SK-N-SH treated with all-trans-retinoic acid at 6 μM for 48 hours (cell line): Measurements from ENCODE around the gene LRCOL1.

Source experiments
- ATAC-seq: fragments of 200-7000 bp; cut with Tn5 transposase; 3 replicates; pipeline ENCODE4 v1.9.1; 2020; ENCODE audit warnings: mild to moderate bottlenecking, moderate library complexity
- BACH2 ChIP-seq: fragments of 250-450 bp; sonication (Bioruptor Pico); IDR thresholded peaks from 2 replicates; pipeline ENCODE4 v1.9.0; 2021; ENCODE audit warnings: mild to moderate bottlenecking, borderline replicate concordance
- CSDC2 ChIP-seq: fragments of 250-450 bp; sonication (Bioruptor Pico); IDR thresholded peaks from 2 replicates; pipeline ENCODE4 v1.5.0; 2020; ENCODE audit warnings: mild to moderate bottlenecking, moderate library complexity
- ESRRG ChIP-seq: fragments of 250-450 bp; sonication (Bioruptor Pico); IDR thresholded peaks from 2 replicates; pipeline ENCODE4 v1.6.1; 2021; ENCODE audit warnings: mild to moderate bottlenecking
- GLIS3 ChIP-seq: fragments of 250-450 bp; sonication (Bioruptor Pico); IDR thresholded peaks from 2 replicates; pipeline ENCODE4 v1.5.0; 2020; ENCODE audit warnings: mild to moderate bottlenecking, moderate library complexity
- ISL1 ChIP-seq: fragments of 250-450 bp; sonication (Bioruptor Pico); IDR thresholded peaks from 2 replicates; pipeline ENCODE4 v2.1.2; 2022; ENCODE audit warnings: mild to moderate bottlenecking, moderate library complexity
- OSR1 ChIP-seq: fragments of 250-450 bp; sonication (Bioruptor Pico); IDR thresholded peaks from 2 replicates; pipeline ENCODE4 v1.8.0; 2022; ENCODE audit warnings: moderate library complexity, mild to moderate bottlenecking, inconsistent platforms
- PATZ1 ChIP-seq: fragments of 250-450 bp; sonication (Bioruptor Pico); IDR thresholded peaks from 2 replicates; pipeline ENCODE4 v1.8.0; 2020; ENCODE audit warnings: mild to moderate bottlenecking, moderate library complexity, borderline replicate concordance
- POU6F1 ChIP-seq: fragments of 250-450 bp; sonication (Bioruptor Pico); IDR thresholded peaks from 2 replicates; pipeline ENCODE4 v1.8.0; 2021; ENCODE audit warnings: low read depth, mild to moderate bottlenecking, moderate library complexity, borderline replicate concordance
- PPARA ChIP-seq: fragments of 250-450 bp; sonication (Bioruptor Pico); IDR thresholded peaks from 2 replicates; pipeline ENCODE4 v1.5.0; 2020; ENCODE audit warnings: mild to moderate bottlenecking, borderline replicate concordance
- SNAI2 ChIP-seq: fragments of 250-450 bp; sonication (Bioruptor Pico); IDR thresholded peaks from 2 replicates; pipeline ENCODE4 v1.5.0; 2020; ENCODE audit warnings: mild to moderate bottlenecking, moderate library complexity
- TCF4 ChIP-seq: fragments of 250-450 bp; sonication (Bioruptor Pico); IDR thresholded peaks from 2 replicates; pipeline ENCODE4 v1.8.0; 2021; ENCODE audit warnings: mild to moderate bottlenecking, moderate library complexity, borderline replicate concordance
- ZC3H10 ChIP-seq: fragments of 250-450 bp; sonication (Bioruptor Pico); IDR thresholded peaks from 2 replicates; pipeline ENCODE4 v1.5.1; 2021; ENCODE audit warnings: mild to moderate bottlenecking, moderate library complexity
- ZFP3 ChIP-seq: fragments of 250-450 bp; sonication (Bioruptor Pico); IDR thresholded peaks from 2 replicates; pipeline ENCODE4 v1.5.0; 2020; ENCODE audit warnings: mild to moderate bottlenecking, moderate library complexity
- ZFP30 ChIP-seq: fragments of 450-650 bp; formaldehyde crosslinking; IDR thresholded peaks from 2 replicates; pipeline ENCODE4 v1.5.0; 2022; ENCODE audit warnings: mild to moderate bottlenecking, moderate library complexity
- ZNF565 ChIP-seq: fragments of 450-650 bp; formaldehyde crosslinking; conservative IDR thresholded peaks from 2 replicates; pipeline ENCODE4 v1.5.0; 2020; ENCODE audit warnings: low read depth, mild to moderate bottlenecking, moderate library complexity
- ZNF70 ChIP-seq: fragments of 450-650 bp; formaldehyde crosslinking; IDR thresholded peaks from 2 replicates; pipeline ENCODE4 v1.5.0; 2020; ENCODE audit warnings: mild to moderate bottlenecking, moderate library complexity
- ZNF8 ChIP-seq: fragments of 450-650 bp; formaldehyde crosslinking; IDR thresholded peaks from 2 replicates; pipeline ENCODE4 v1.5.0; 2020; ENCODE audit warnings: mild to moderate bottlenecking, moderate library complexity
- TF ChIP-seq, protein P1 (sequence below): fragments of 250-450 bp; sonication (Bioruptor Pico); IDR thresholded peaks from 2 replicates; pipeline ENCODE4 v1.5.0; 2020; ENCODE audit warnings: mild to moderate bottlenecking, moderate library complexity
- TF ChIP-seq, protein P2 (sequence below): fragments of 250-450 bp; sonication (Bioruptor Pico); IDR thresholded peaks from 2 replicates; pipeline ENCODE4 v1.5.1; 2021; ENCODE audit warnings: mild to moderate bottlenecking, moderate library complexity
- TF ChIP-seq, protein P3 (sequence below): fragments of 250-450 bp; sonication (Bioruptor Pico); IDR thresholded peaks from 2 replicates; pipeline ENCODE4 v1.5.1; 2020; ENCODE audit warnings: low read depth, mild to moderate bottlenecking, moderate library complexity

Gene LRCOL1

GRCh38 chr12:132556801-132557200, 53.6 kb downstream of the LRCOL1 start:
- TF ChIP-seq ZC3H10 (no peak), ZFP30 (no peak), POU6F1 (no peak)
- ATAC-seq = no peak

- TF ChIP-seq GLIS3 (CRISPR knock-in tag) = no peak
- TF ChIP-seq ZNF565 (CRISPR knock-in tag) = no peak
- TF ChIP-seq PPARA = no peak
- TF ChIP-seq, protein P1, sequence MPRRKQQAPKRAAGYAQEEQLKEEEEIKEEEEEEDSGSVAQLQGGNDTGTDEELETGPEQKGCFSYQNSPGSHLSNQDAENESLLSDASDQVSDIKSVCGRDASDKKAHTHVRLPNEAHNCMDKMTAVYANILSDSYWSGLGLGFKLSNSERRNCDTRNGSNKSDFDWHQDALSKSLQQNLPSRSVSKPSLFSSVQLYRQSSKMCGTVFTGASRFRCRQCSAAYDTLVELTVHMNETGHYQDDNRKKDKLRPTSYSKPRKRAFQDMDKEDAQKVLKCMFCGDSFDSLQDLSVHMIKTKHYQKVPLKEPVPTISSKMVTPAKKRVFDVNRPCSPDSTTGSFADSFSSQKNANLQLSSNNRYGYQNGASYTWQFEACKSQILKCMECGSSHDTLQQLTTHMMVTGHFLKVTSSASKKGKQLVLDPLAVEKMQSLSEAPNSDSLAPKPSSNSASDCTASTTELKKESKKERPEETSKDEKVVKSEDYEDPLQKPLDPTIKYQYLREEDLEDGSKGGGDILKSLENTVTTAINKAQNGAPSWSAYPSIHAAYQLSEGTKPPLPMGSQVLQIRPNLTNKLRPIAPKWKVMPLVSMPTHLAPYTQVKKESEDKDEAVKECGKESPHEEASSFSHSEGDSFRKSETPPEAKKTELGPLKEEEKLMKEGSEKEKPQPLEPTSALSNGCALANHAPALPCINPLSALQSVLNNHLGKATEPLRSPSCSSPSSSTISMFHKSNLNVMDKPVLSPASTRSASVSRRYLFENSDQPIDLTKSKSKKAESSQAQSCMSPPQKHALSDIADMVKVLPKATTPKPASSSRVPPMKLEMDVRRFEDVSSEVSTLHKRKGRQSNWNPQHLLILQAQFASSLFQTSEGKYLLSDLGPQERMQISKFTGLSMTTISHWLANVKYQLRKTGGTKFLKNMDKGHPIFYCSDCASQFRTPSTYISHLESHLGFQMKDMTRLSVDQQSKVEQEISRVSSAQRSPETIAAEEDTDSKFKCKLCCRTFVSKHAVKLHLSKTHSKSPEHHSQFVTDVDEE (CRISPR knock-in tag) = no peak
- TF ChIP-seq POU6F1 = no peak
- ATAC-seq = no peak
These were observed 54.2 kb downstream of the LRCOL1 start for GRCh38 chr12:132556216-132556615.

GRCh38 chr12:132555686-132556085, 54.7 kb downstream of the LRCOL1 start:
- ATAC-seq = no peak
- TF ChIP-seq, protein P2, sequence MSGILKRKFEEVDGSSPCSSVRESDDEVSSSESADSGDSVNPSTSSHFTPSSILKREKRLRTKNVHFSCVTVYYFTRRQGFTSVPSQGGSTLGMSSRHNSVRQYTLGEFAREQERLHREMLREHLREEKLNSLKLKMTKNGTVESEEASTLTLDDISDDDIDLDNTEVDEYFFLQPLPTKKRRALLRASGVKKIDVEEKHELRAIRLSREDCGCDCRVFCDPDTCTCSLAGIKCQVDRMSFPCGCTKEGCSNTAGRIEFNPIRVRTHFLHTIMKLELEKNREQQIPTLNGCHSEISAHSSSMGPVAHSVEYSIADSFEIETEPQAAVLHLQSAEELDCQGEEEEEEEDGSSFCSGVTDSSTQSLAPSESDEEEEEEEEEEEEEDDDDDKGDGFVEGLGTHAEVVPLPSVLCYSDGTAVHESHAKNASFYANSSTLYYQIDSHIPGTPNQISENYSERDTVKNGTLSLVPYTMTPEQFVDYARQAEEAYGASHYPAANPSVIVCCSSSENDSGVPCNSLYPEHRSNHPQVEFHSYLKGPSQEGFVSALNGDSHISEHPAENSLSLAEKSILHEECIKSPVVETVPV (CRISPR knock-in tag) = no peak
- TF ChIP-seq ESRRG (CRISPR knock-in tag) (no peak), TCF4 (CRISPR knock-in tag) (no peak), ZC3H10 (no peak), BACH2 (CRISPR knock-in tag) (no peak), POU6F1 (no peak), ZNF565 (CRISPR knock-in tag) (no peak), GLIS3 (CRISPR knock-in tag) (no peak), ZNF8 (CRISPR knock-in tag) (no peak), ZNF70 (no peak), ZFP3 (no peak), OSR1 (CRISPR knock-in tag) (no peak), CSDC2 (CRISPR knock-in tag) (no peak), PATZ1 (CRISPR knock-in tag) (no peak), ZFP30 (no peak), ISL1 (CRISPR knock-in tag) (no peak), SNAI2 (CRISPR knock-in tag) (no peak), PPARA (no peak)
- TF ChIP-seq, protein P3, sequence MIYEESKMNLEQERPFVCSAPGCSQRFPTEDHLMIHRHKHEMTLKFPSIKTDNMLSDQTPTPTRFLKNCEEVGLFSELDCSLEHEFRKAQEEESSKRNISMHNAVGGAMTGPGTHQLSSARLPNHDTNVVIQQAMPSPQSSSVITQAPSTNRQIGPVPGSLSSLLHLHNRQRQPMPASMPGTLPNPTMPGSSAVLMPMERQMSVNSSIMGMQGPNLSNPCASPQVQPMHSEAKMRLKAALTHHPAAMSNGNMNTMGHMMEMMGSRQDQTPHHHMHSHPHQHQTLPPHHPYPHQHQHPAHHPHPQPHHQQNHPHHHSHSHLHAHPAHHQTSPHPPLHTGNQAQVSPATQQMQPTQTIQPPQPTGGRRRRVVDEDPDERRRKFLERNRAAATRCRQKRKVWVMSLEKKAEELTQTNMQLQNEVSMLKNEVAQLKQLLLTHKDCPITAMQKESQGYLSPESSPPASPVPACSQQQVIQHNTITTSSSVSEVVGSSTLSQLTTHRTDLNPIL (CRISPR knock-in tag) = no peak
- TF ChIP-seq, protein P1 (CRISPR knock-in tag) = no peak
